Naive thymus-derived CD4-positive, alpha-beta T cell (primary cell): ENCODE measurements around the gene LY9. TPM values are rescaled to one million over a fixed set of nuclear protein-coding genes. Genes with fewer than 3 reads are reported as not detected.

Experiments used
- ATAC-seq: fragments of 150-1000 bp; cut with Tn5 transposase; 2 replicates; pipeline ENCODE4 v1.10.0; 2021; ENCODE audit warnings: mild to moderate bottlenecking, moderate library complexity
- CTCF ChIA-PET: fragments of 350-600 bp; sonication (Branson Sonifier 250); formaldehyde crosslinking; loops from one replicate; lab custom pipeline; 2021; ENCODE audit warnings: antibody characterized with exemption; lab: Charles Lee
- POLR2A ChIA-PET: fragments of 350-600 bp; sonication (Branson Sonifier 250); formaldehyde crosslinking; loops from one replicate; lab custom pipeline; 2021; ENCODE audit warnings: antibody characterized with exemption, inconsistent platforms; lab: Charles Lee
- DNase-seq, 9 donors: peaks; one replicate each; pipeline versions ENCODE4 v3.0.0 to v3.0.0-alpha.2; 2020 to 2022; ENCODE audit warnings: mixed read lengths in 1 of 9
- H3K27ac ChIP-seq: one replicate; pipeline ENCODE4 v1.7.0; 2013; ENCODE audit warnings: mild to moderate bottlenecking, low read depth, low read length, moderate library complexity
- H3K27me3 ChIP-seq, 2 donors: one replicate each; pipeline ENCODE4 v1.7.0; 2013; ENCODE audit warnings: low read length in 2 of 2, mild to moderate bottlenecking in 2 of 2, moderate library complexity in 2 of 2; ENCODE audit not compliant: control insufficient read depth in 2 of 2, insufficient read depth in 2 of 2
- H3K36me3 ChIP-seq, 3 experiments: 1 replicate in 2 of 3; 2 replicates in 1 of 3; pipeline ENCODE4 v1.7.0; 2013; ENCODE audit warnings: low read length in 3 of 3, mild to moderate bottlenecking in 3 of 3, moderate library complexity in 1 of 3; ENCODE audit not compliant: insufficient read depth in 3 of 3, control insufficient read depth in 2 of 3
- H3K4me1 ChIP-seq, 2 donors: one replicate each; pipeline ENCODE4 v1.7.0; 2013; ENCODE audit warnings: low read length in 2 of 2, mild to moderate bottlenecking in 2 of 2, moderate library complexity in 1 of 2; ENCODE audit not compliant: control insufficient read depth in 2 of 2, insufficient read depth in 2 of 2
- H3K4me3 ChIP-seq: 2 replicates; pipeline ENCODE4 v1.7.0; 2013; ENCODE audit warnings: mild to moderate bottlenecking, low read length
- H3K9me3 ChIP-seq, 3 experiments: 1 replicate in 2 of 3; 2 replicates in 1 of 3; pipeline ENCODE4 v1.7.0; 2013; ENCODE audit warnings: low read length in 3 of 3; ENCODE audit not compliant: control insufficient read depth in 2 of 3
- H3K27ac Mint-ChIP-seq, 9 donors: one replicate each; pipeline ENCODE4 v1.8.0; 2020 to 2022; ENCODE audit warnings: mixed read lengths in 9 of 9, mild to moderate bottlenecking in 8 of 9, moderate library complexity in 5 of 9, inconsistent platforms in 2 of 9
- H3K27me3 Mint-ChIP-seq, 5 donors: one replicate each; pipeline ENCODE4 v1.8.0; 2021 to 2022; ENCODE audit warnings: mixed read lengths in 5 of 5, mild to moderate bottlenecking in 1 of 5
- H3K36me3 Mint-ChIP-seq, 5 donors: one replicate each; pipeline ENCODE4 v1.8.0; 2020 to 2022; ENCODE audit warnings: mixed read lengths in 5 of 5, mild to moderate bottlenecking in 3 of 5, inconsistent platforms in 1 of 5
- H3K4me1 Mint-ChIP-seq, 7 donors: one replicate each; pipeline ENCODE4 v1.8.0; 2020 to 2022; ENCODE audit warnings: mixed read lengths in 7 of 7, mild to moderate bottlenecking in 3 of 7, inconsistent platforms in 1 of 7
- H3K4me3 Mint-ChIP-seq, 10 donors: one replicate each; pipeline ENCODE4 v1.8.0; 2020 to 2022; ENCODE audit warnings: mild to moderate bottlenecking in 10 of 10, mixed read lengths in 10 of 10, moderate library complexity in 6 of 10, inconsistent platforms in 2 of 10
- H3K9me3 Mint-ChIP-seq, 11 donors: one replicate each; pipeline ENCODE4 v1.8.0; 2020 to 2022; ENCODE audit warnings: mixed read lengths in 11 of 11, mild to moderate bottlenecking in 4 of 11, inconsistent platforms in 1 of 11, moderate library complexity in 1 of 11
- intact Hi-C, 2 donors: fragments of 100-400 bp; cut with micrococcal nuclease; formaldehyde crosslinking; loops; one replicate each; pipeline ENCODE4 v1.15.1; 2023
- polyA plus RNA-seq, 2 donors: library from polyadenylated mRNA; unstranded; fragments of 300-500 nt; fragmentation: Illumina TruSeq; gene quantifications; one replicate each; pipeline ENCODE4 v1.2.3, GENCODE V29; 2021
- total RNA-seq, 6 experiments: library from RNA in 5 of 6; stranded (reverse) in 5 of 6; gene quantifications; 1 replicate in 5 of 6; 2 replicates in 1 of 6; pipeline ENCODE4 v1.2.3 and lab custom pipeline; 2021 to 2026

The LY9 gene
- total and polyA plus RNA-seq, 7 experiments from 2014 or later, result 5.6 to 225 (median 140) TPM

GRCh38 chr1:160853014-160853413 lies 57.0 kb downstream of the LY9 start:
- ATAC-seq, result no peak
- Histone ChIP-seq H3K27me3 (no peaks in the 10 kb centered on the region), H3K9me3 (no peaks in the 10 kb centered on the region), H3K4me1 (peaks cover 12 to 28% of the 10 kb centered on the region in 2 donors), H3K27ac (no peak overlapping the region), H3K4me3 (no peak overlapping the region), H3K36me3 (no peaks in the 10 kb centered on the region)
- POLR2A ChIA-PET, result interaction anchor here (0.7 to 0.8 kb wide), 2 partner anchors 55 to 117 kb away, joined by 3 read pairs; no protein-coding TSS in a partner anchor
- H3K27ac Mint-ChIP-seq, result no peak overlapping the region
- H3K9me3 Mint-ChIP-seq, result peaks cover 0 to 3% (median 0%) of the 10 kb centered on the region in 11 donors
- peaks cover 0 to 17% (median 0%) of the 10 kb centered on the region in 5 donors for H3K27me3 Mint-ChIP-seq
- no peak overlapping the region for H3K4me3 Mint-ChIP-seq
- H3K36me3 Mint-ChIP-seq, result no peaks in the 10 kb centered on the region
- CTCF ChIA-PET, result interaction anchor here (0.7 kb wide), 1 partner anchor 1139 kb away, joined by 3 read pairs; no protein-coding TSS in a partner anchor
- DNase-seq, result no peak
- H3K4me1 Mint-ChIP-seq, result peaks cover 0 to 14% (median 6%) of the 10 kb centered on the region in 7 donors
- intact Hi-C loops, result no loop called here

- CTCF ChIA-PET, result no interaction called here
- Mint-ChIP-seq H3K4me1 (peaks cover 0 to 15% (median 6%) of the 10 kb centered on the region in 7 donors), H3K9me3 (peaks cover 0 to 2% (median 0%) of the 10 kb centered on the region in 11 donors), H3K36me3 (peaks cover 0 to 2% (median 0%) of the 10 kb centered on the region in 5 donors), H3K27ac (peak overlapping the region in 1 of 9 donors; percentile 67), H3K27me3 (peaks cover 0 to 10% (median 0%) of the 10 kb centered on the region in 5 donors), H3K4me3 (peak overlapping the region in 1 of 10 donors; percentile 45)
- DNase-seq (no peak), ATAC-seq (no peak)
- Histone ChIP-seq H3K9me3 (no peaks in the 10 kb centered on the region), H3K27ac (no peak overlapping the region), H3K36me3 (no peaks in the 10 kb centered on the region), H3K4me3 (no peak overlapping the region), H3K27me3 (no peaks in the 10 kb centered on the region), H3K4me1 (peaks cover 12 to 28% of the 10 kb centered on the region in 2 donors)
- POLR2A ChIA-PET, result no interaction called here
- intact Hi-C loops, result loop anchor here in 1 of 2 donors (2.0 kb wide), 1 partner anchor 23 kb away; no protein-coding TSS in a partner anchor
These were observed 57.8 kb downstream of the LY9 start for GRCh38 chr1:160853754-160854153.

GRCh38 chr1:160855181-160855981 lies 59.4 kb downstream of the LY9 start:
- H3K4me1 ChIP-seq, result peaks cover 12 to 28% of the 10 kb centered on the region in 2 donors
- H3K4me3 Mint-ChIP-seq, result no peak overlapping the region
- H3K27ac Mint-ChIP-seq, result no peak overlapping the region
- intact Hi-C loops, result loop anchor here in 1 of 2 donors (2.0 kb wide), 1 partner anchor 21 kb away; no protein-coding TSS in a partner anchor
- POLR2A ChIA-PET, result interaction anchor here (1.2 to 1.7 kb wide), 3 partner anchors 10 to 24 kb away, joined by 3 to 9 read pairs (median 3); no protein-coding TSS in a partner anchor
- H3K36me3 ChIP-seq, result no peaks in the 10 kb centered on the region
- CTCF ChIA-PET, result interaction anchor here (0.8 kb wide), 1 partner anchor 22 kb away, joined by 4 read pairs; no protein-coding TSS in a partner anchor
- no peak overlapping the region for H3K27ac ChIP-seq
- no peaks in the 10 kb centered on the region for H3K9me3 ChIP-seq
- H3K27me3 ChIP-seq, result no peaks in the 10 kb centered on the region
- peaks cover 0 to 5% (median 0%) of the 10 kb centered on the region in 5 donors for H3K27me3 Mint-ChIP-seq
- H3K4me1 Mint-ChIP-seq, result peaks cover 0 to 17% (median 10%) of the 10 kb centered on the region in 7 donors
- peak overlapping the region; percentile 4 for H3K4me3 ChIP-seq
- peaks cover 0 to 2% (median 0%) of the 10 kb centered on the region in 11 donors for H3K9me3 Mint-ChIP-seq
- ATAC-seq (peak; percentile 51), DNase-seq (no peak)
- peaks cover 0 to 4% (median 0%) of the 10 kb centered on the region in 5 donors for H3K36me3 Mint-ChIP-seq

GRCh38 chr1:160858097-160858496 lies 62.1 kb downstream of the LY9 start:
- H3K27ac Mint-ChIP-seq, result no peak overlapping the region
- Histone ChIP-seq H3K4me3 (no peak overlapping the region), H3K27me3 (no peaks in the 10 kb centered on the region), H3K9me3 (no peaks in the 10 kb centered on the region), H3K27ac (no peak overlapping the region), H3K4me1 (peaks cover 12 to 30% of the 10 kb centered on the region in 2 donors), H3K36me3 (no peaks in the 10 kb centered on the region)
- ChIA-PET POLR2A (interaction anchor here (0.6 kb wide), 1 partner anchor 13 kb away, joined by 3 read pairs; no protein-coding TSS in a partner anchor), CTCF (interaction anchor here (0.6 to 1.4 kb wide), 3 partner anchors 21 to 630 kb away, joined by 3 to 4 read pairs (median 4); no protein-coding TSS in a partner anchor)
- H3K36me3 Mint-ChIP-seq, result peaks cover 0 to 4% (median 0%) of the 10 kb centered on the region in 5 donors
- H3K4me1 Mint-ChIP-seq, result peaks cover 6 to 34% (median 20%) of the 10 kb centered on the region in 7 donors
- H3K9me3 Mint-ChIP-seq, result peaks cover 0 to 3% (median 0%) of the 10 kb centered on the region in 11 donors
- intact Hi-C loops, result no loop called here
- H3K27me3 Mint-ChIP-seq, result peaks cover 0 to 7% (median 0%) of the 10 kb centered on the region in 5 donors
- no peak for DNase-seq
- H3K4me3 Mint-ChIP-seq, result no peak overlapping the region
- no peak for ATAC-seq

GRCh38 chr1:160858507-160858906 lies 62.5 kb downstream of the LY9 start:
- H3K36me3 Mint-ChIP-seq, result peaks cover 0 to 4% (median 0%) of the 10 kb centered on the region in 5 donors
- peak overlapping the region in 2 of 9 donors; percentile 8 to 37 for H3K27ac Mint-ChIP-seq
- Histone ChIP-seq H3K4me1 (peaks cover 12 to 33% of the 10 kb centered on the region in 2 donors), H3K27me3 (no peaks in the 10 kb centered on the region), H3K36me3 (no peaks in the 10 kb centered on the region), H3K9me3 (no peaks in the 10 kb centered on the region), H3K27ac (no peak overlapping the region), H3K4me3 (no peak overlapping the region)
- H3K9me3 Mint-ChIP-seq, result peaks cover 0 to 3% (median 0%) of the 10 kb centered on the region in 11 donors
- POLR2A ChIA-PET, result no interaction called here
- CTCF ChIA-PET, result interaction anchor here (1.1 to 1.4 kb wide), 2 partner anchors 21 kb away, joined by 4 read pairs; no protein-coding TSS in a partner anchor
- no peak for DNase-seq
- H3K4me1 Mint-ChIP-seq, result peaks cover 8 to 35% (median 22%) of the 10 kb centered on the region in 7 donors
- intact Hi-C loops, result no loop called here
- no peak for ATAC-seq
- H3K4me3 Mint-ChIP-seq, result peak overlapping the region in 1 of 10 donors; percentile 53
- H3K27me3 Mint-ChIP-seq, result peaks cover 0 to 7% (median 0%) of the 10 kb centered on the region in 5 donors

- no peaks in the 10 kb centered on the region for H3K36me3 ChIP-seq
- ChIA-PET CTCF (interaction anchor here (1.0 kb wide), 1 partner anchor 91 kb away, joined by 3 read pairs; no protein-coding TSS in a partner anchor), POLR2A (no interaction called here)
- no peak overlapping the region for H3K4me3 ChIP-seq
- ATAC-seq, result no peak
- peaks cover 0 to 7% (median 0%) of the 10 kb centered on the region in 5 donors for H3K27me3 Mint-ChIP-seq
- intact Hi-C loops, result no loop called here
- H3K9me3 Mint-ChIP-seq, result peaks cover 0 to 2% (median 0%) of the 10 kb centered on the region in 11 donors
- H3K4me1 ChIP-seq, result peaks cover 12 to 33% of the 10 kb centered on the region in 2 donors
- no peak overlapping the region for H3K4me3 Mint-ChIP-seq
- H3K4me1 Mint-ChIP-seq, result peaks cover 5 to 35% (median 24%) of the 10 kb centered on the region in 7 donors
- no peak overlapping the region for H3K27ac ChIP-seq
- no peaks in the 10 kb centered on the region for H3K27me3 ChIP-seq
- no peaks in the 10 kb centered on the region for H3K9me3 ChIP-seq
- H3K36me3 Mint-ChIP-seq, result peaks cover 0 to 4% (median 0%) of the 10 kb centered on the region in 5 donors
- no peak for DNase-seq
- peak overlapping the region in 1 of 9 donors; percentile 37 for H3K27ac Mint-ChIP-seq
These were observed 63.2 kb downstream of the LY9 start for GRCh38 chr1:160859166-160859565.
